ENCODE measurements around the gene OSTN. TPM values are rescaled to one million over a fixed set of nuclear protein-coding genes. Genes with fewer than 3 reads are reported as not detected.

OSTN gene
- total and polyA plus RNA-seq, 2 of the 13 experiments (the other 11 are each of a cell fraction or from before 2014, with no cell fraction given), result not detected

- TF ChIP-seq NFIC (IDR thresholded peaks at IDR 0.05; ENCODE audit: low read length) (no peak), ZBTB37 (CRISPR knock-in tag; IDR thresholded peaks at IDR 0.05) (no peak), RAD21 (CRISPR knock-in tag; IDR thresholded peaks at IDR 0.05) (no peak), PRDM10 (CRISPR knock-in tag; IDR thresholded peaks at IDR 0.05; ENCODE audit: low read depth) (no peak)
These were observed 108.3 kb downstream of the OSTN start (continued) for GRCh38 chr3:191307341-191307740.

- H3K36me3 ChIP-seq (replicated peaks in 1 of 2; ENCODE audit: control insufficient read depth in 1 of 2, insufficient read depth in 2 of 2, low read length in 2 of 2), result no peaks in the 10 kb centered on the region
- POLR2A ChIA-PET, result no interaction called here
- ATAC-seq (peak; percentile 14; the same call in 2 of the 3 replicates), FAIRE-seq (no peak), DNase-seq (ENCODE audit: low spot score) (no peak)
- H3K4me3 ChIP-seq (replicated peaks in 1 of 3; ENCODE audit: insufficient read depth in 1 of 3, low read depth in 2 of 3, low read length in 3 of 3), result no peak overlapping the region
- no peaks in the 10 kb centered on the region for H3K79me2 ChIP-seq (ENCODE audit: insufficient read depth, low read length)
- no peak overlapping the region for H3K27ac ChIP-seq (ENCODE audit: extremely low read length, insufficient read depth, low read length)
- CTCF ChIA-PET (ENCODE audit: low intra/inter-chr PET ratio, low total read pairs), result no interaction called here
- no peak overlapping the region for H3K4me2 ChIP-seq (ENCODE audit: low read depth, low read length)
- no peak overlapping the region for H3K9ac ChIP-seq (ENCODE audit: insufficient read depth, low read depth, low read length)
- 2% methylated on average over 2 of the region's 2 CpGs for WGBS (ENCODE audit: low lambda C conversion rate)
- intact Hi-C loops (cut with micrococcal nuclease; ENCODE audit: unreplicated experiment) (no loop called here), in situ Hi-C loops (cut with HindIII; ENCODE audit: extremely low pct_ligation_motif_present, low pct_unique_long_range_greater_than_20kb) (no loop called here)
- no peaks in the 10 kb centered on the region for H4K20me1 ChIP-seq (ENCODE audit: insufficient read depth, low read length)
- no peak overlapping the region for H2AFZ ChIP-seq (ENCODE audit: low read length)
- no peaks in the 10 kb centered on the region for H3K9me3 ChIP-seq (ENCODE audit: low read length)
- no peaks in the 10 kb centered on the region for H3K27me3 ChIP-seq (ENCODE audit: control insufficient read depth in 1 of 2, insufficient read depth in 2 of 2, low read length in 2 of 2)
- no TSS peak for BruUV-seq (replicated peaks)
- H3K4me1 ChIP-seq (ENCODE audit: insufficient read depth, low read length), result peaks cover 21% of the 10 kb centered on the region
- TF ChIP-seq ATF7-NPFF (CRISPR knock-in tag; IDR thresholded peaks at IDR 0.05; ENCODE audit: low read depth), result no peak
- TF ChIP-seq SNAPC5 (CRISPR knock-in tag; IDR thresholded peaks at IDR 0.05; ENCODE audit: borderline replicate concordance), result no peak
- no peak for TF ChIP-seq CCAR2 (optimal IDR thresholded peaks at IDR 0.05; ENCODE audit: low read depth, low read length)
- no peak for TF ChIP-seq ARID3A (IDR thresholded peaks at IDR 0.05; ENCODE audit: low read depth, low read length)
- no peak for TF ChIP-seq PAF1 (CRISPR knock-in tag; IDR thresholded peaks at IDR 0.05)
- TF ChIP-seq RELA (CRISPR knock-in tag; IDR thresholded peaks at IDR 0.05), result no peak
- TF ChIP-seq THAP11 (CRISPR knock-in tag; IDR thresholded peaks at IDR 0.05), result no peak
- TF ChIP-seq ZNF12 (CRISPR knock-in tag; IDR thresholded peaks at IDR 0.05), result no peak
- no peak for TF ChIP-seq ZBTB10 (CRISPR knock-in tag; IDR thresholded peaks at IDR 0.05; ENCODE audit: borderline replicate concordance)
- no peak for TF ChIP-seq PHF5A (CRISPR knock-in tag; IDR thresholded peaks at IDR 0.05; ENCODE audit: low read depth, unreplicated experiment)
These were observed 114.3 kb downstream of the OSTN start for GRCh38 chr3:191313296-191313695.

All from HepG2 (cell line).